Ishikawa (cell line): ENCODE results near the gene OVOL1.

Experiments
- EP300 ChIP-seq: IDR thresholded peaks from 2 replicates; pipeline ENCODE4 v1.6.1; 2012; ENCODE audit warnings: borderline replicate concordance
- NFIC ChIP-seq: IDR thresholded peaks from 2 replicates; pipeline ENCODE4 v1.6.1; 2012
- REST ChIP-seq: IDR thresholded peaks from 2 replicates; pipeline ENCODE4 v1.6.1; 2012; ENCODE audit warnings: low read depth, mild to moderate bottlenecking
- USF1 ChIP-seq: IDR thresholded peaks from 2 replicates; pipeline ENCODE4 v1.6.1; 2012
- YY1 ChIP-seq: IDR thresholded peaks from 2 replicates; pipeline ENCODE4 v1.6.1; 2012; ENCODE audit warnings: low read depth

- TF ChIP-seq REST: no peak
- TF ChIP-seq YY1: no peak
- no peak for TF ChIP-seq EP300
- TF ChIP-seq NFIC: no peak
- no peak for TF ChIP-seq USF1
These were observed 29.8 kb downstream of the OVOL1 start for GRCh38 chr11:65816696-65817095.
